Cardiac fibroblast (primary cell): ENCODE results near the gene CD99L2.

Experiments
- DNase-seq, 2 donors: peaks; one replicate each; pipeline versions ENCODE4 v3.0.0 to v3.0.0-alpha.2; 2010; ENCODE audit warnings: low read depth in 2 of 2
- H3K4me3 ChIP-seq, 2 donors: replicated peaks in 1 of 2; 1 replicate in 1 of 2; 2 replicates in 1 of 2; pipeline ENCODE4 v1.5.1; 2011; ENCODE audit warnings: low read depth in 2 of 2, low read length in 2 of 2, mild to moderate bottlenecking in 2 of 2, moderate library complexity in 1 of 2
- CTCF ChIP-seq: IDR thresholded peaks from one replicate; pipeline ENCODE4 v1.5.1; 2011; ENCODE audit warnings: low read depth, mild to moderate bottlenecking, low read length, inconsistent platforms

Gene CD99L2

GRCh38 chrX:150779385-150779784 is 119.1 kb downstream of the CD99L2 start:
- no peak overlapping the region for H3K4me3 ChIP-seq
- no peak for DNase-seq
- no peak for TF ChIP-seq CTCF

- no peak overlapping the region for H3K4me3 ChIP-seq
- no peak for DNase-seq
- no peak for TF ChIP-seq CTCF
Observed at GRCh38 chrX:150777328-150777992, 121.0 kb downstream of the CD99L2 start.

GRCh38 chrX:150775569-150776350 is 122.7 kb downstream of the CD99L2 start:
- H3K4me3 ChIP-seq = no peak overlapping the region
- TF ChIP-seq CTCF = no peak

GRCh38 chrX:150774798-150775568 is 123.5 kb downstream of the CD99L2 start:
- no peak for TF ChIP-seq CTCF
- DNase-seq = no peak
- H3K4me3 ChIP-seq = no peak overlapping the region

More at GRCh38 chrX:150775569-150776350, 122.7 kb downstream of the CD99L2 start:
- DNase-seq = no peak

- no peak overlapping the region for H3K4me3 ChIP-seq
- no peak for TF ChIP-seq CTCF
- no peak for DNase-seq
Observed at GRCh38 chrX:150773634-150774033, 124.8 kb downstream of the CD99L2 start.

- no peak for DNase-seq
- no peak for TF ChIP-seq CTCF
- H3K4me3 ChIP-seq = no peak overlapping the region
Observed at GRCh38 chrX:150773117-150773516, 125.4 kb downstream of the CD99L2 start.
